SU-DHL-6 (cell line): ENCODE results near the gene CIB1.

Experiments used
- H2AFZ ChIP-seq: fragments of 200-600 bp; sonication (generic); 2 replicates; pipeline ENCODE4 v1.6.1; 2014; ENCODE audit warnings: low read depth, mild to moderate bottlenecking, moderate library complexity, mixed read lengths, antibody characterized with exemption, low read length; ENCODE audit not compliant: severe bottlenecking
- H3F3A ChIP-seq: fragments of 200-600 bp; shearing (Covaris generic); 2 replicates; pipeline ENCODE4 v1.6.0; 2016; ENCODE audit warnings: antibody characterized with exemption, mild to moderate bottlenecking; ENCODE audit not compliant: insufficient read depth
- H3K27ac ChIP-seq: fragments of 200-600 bp; sonication (generic); 2 replicates; pipeline ENCODE4 v1.5.1; 2016; ENCODE audit warnings: low read depth, mild to moderate bottlenecking, low read length, moderate library complexity, mixed read lengths
- H3K27me3 ChIP-seq: fragments of 200-600 bp; sonication (generic), shearing (Covaris generic); 2 replicates; pipeline ENCODE4 v1.6.0; 2014; ENCODE audit warnings: mild to moderate bottlenecking, low read length
- H3K36me3 ChIP-seq: fragments of 200-600 bp; sonication (generic); 2 replicates; pipeline ENCODE4 v1.6.1; 2014; ENCODE audit warnings: mild to moderate bottlenecking, low read length, mixed read lengths
- H3K4me2 ChIP-seq: fragments of 300-600, 200-600 bp; shearing (Covaris generic), sonication (generic); 2 replicates; pipeline ENCODE4 v1.6.0; 2014; ENCODE audit warnings: low read length, low read depth, mild to moderate bottlenecking; ENCODE audit not compliant: poor library complexity, severe bottlenecking
- H3K4me3 ChIP-seq: fragments of 200-600 bp; sonication (generic); 2 replicates; pipeline ENCODE4 v1.5.1; 2014; ENCODE audit warnings: antibody characterized with exemption, low read length, mild to moderate bottlenecking, mixed read lengths; ENCODE audit not compliant: insufficient read depth, poor library complexity, severe bottlenecking
- H3K79me2 ChIP-seq: fragments of 200-600 bp; sonication (generic); 2 replicates; pipeline ENCODE4 v1.6.1; 2014; ENCODE audit warnings: mild to moderate bottlenecking, low read length, moderate library complexity; ENCODE audit not compliant: insufficient read depth
- H3K9ac ChIP-seq: fragments of 200-600 bp; sonication (generic); 2 replicates; pipeline ENCODE4 v1.7.0; 2014; ENCODE audit warnings: mild to moderate bottlenecking, low read length
- H3K9me2 ChIP-seq: fragments of 200-600 bp; sonication (generic); replicated peaks from 2 replicates; pipeline ENCODE4 v1.6.1; 2014; ENCODE audit warnings: low read length; ENCODE audit not compliant: insufficient read depth
- H3K9me3 ChIP-seq: fragments of 200-600 bp; sonication (generic); 2 replicates; pipeline ENCODE4 v1.6.1; 2014; ENCODE audit warnings: low read length, mixed read lengths; ENCODE audit not compliant: insufficient read depth
- H4K20me1 ChIP-seq: fragments of 200-600 bp; sonication (generic); 2 replicates; pipeline ENCODE4 v1.6.1; 2014; ENCODE audit warnings: low read depth, mild to moderate bottlenecking, antibody characterized with exemption, low read length, moderate library complexity, mixed read lengths
- EZH2phosphoT487 ChIP-seq: fragments of 200-600 bp; sonication (generic), shearing (Covaris generic); conservative IDR thresholded peaks from 2 replicates; pipeline ENCODE4 v1.6.1; 2018; ENCODE audit warnings: mild to moderate bottlenecking, antibody characterized with exemption, low read length, moderate library complexity, mixed read lengths
- TF ChIP-seq, protein P1 (sequence below): fragments of 200-600 bp; sonication (generic); IDR thresholded peaks from one replicate; pipeline ENCODE4 v1.5.1; 2017; ENCODE audit warnings: antibody characterized with exemption, mild to moderate bottlenecking, low read length, moderate library complexity; ENCODE audit not compliant: insufficient read depth, poor library complexity, severe bottlenecking

Gene CIB1

DNA sequence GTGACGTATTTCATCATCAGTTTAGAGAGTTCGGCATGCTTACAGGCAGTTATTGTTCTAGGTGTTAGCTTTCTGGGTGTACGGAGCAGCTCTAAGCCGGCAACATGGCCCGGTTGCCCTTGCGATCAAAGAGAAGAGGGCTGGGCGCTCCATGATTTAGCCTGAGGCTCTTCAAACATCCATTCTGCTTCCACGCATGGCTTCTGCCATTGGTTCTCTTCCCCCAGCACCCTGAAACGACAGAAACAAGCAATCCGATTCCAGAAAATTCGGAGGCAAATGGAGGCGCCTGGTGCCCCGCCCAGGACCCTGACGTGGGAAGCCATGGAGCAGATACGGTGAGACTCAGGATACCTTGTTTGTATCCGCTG, 32.3 kb upstream of the CIB1 start:
- Histone ChIP-seq H3F3A (no peaks in the 10 kb centered on the region), H3K27ac (peak overlapping the region; percentile 68), H4K20me1 (peaks cover 8% of the 10 kb centered on the region; the same call in 1 of the 2 replicates), H3K9me3 (no peaks in the 10 kb centered on the region), H3K4me3 (peak overlapping the region; percentile 68), H3K79me2 (peaks cover 47% of the 10 kb centered on the region), H3K9me2 (no peaks in the 10 kb centered on the region), H3K27me3 (no peaks in the 10 kb centered on the region), H2AFZ (peak overlapping the region; percentile 76), H3K4me2 (peak overlapping the region; percentile 94), H3K9ac (peak overlapping the region; percentile 81), H3K36me3 (peaks cover 19% of the 10 kb centered on the region)
- TF ChIP-seq, protein P1, sequence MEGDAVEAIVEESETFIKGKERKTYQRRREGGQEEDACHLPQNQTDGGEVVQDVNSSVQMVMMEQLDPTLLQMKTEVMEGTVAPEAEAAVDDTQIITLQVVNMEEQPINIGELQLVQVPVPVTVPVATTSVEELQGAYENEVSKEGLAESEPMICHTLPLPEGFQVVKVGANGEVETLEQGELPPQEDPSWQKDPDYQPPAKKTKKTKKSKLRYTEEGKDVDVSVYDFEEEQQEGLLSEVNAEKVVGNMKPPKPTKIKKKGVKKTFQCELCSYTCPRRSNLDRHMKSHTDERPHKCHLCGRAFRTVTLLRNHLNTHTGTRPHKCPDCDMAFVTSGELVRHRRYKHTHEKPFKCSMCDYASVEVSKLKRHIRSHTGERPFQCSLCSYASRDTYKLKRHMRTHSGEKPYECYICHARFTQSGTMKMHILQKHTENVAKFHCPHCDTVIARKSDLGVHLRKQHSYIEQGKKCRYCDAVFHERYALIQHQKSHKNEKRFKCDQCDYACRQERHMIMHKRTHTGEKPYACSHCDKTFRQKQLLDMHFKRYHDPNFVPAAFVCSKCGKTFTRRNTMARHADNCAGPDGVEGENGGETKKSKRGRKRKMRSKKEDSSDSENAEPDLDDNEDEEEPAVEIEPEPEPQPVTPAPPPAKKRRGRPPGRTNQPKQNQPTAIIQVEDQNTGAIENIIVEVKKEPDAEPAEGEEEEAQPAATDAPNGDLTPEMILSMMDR: no peak
- TF ChIP-seq EZH2phosphoT487: no peak

DNA sequence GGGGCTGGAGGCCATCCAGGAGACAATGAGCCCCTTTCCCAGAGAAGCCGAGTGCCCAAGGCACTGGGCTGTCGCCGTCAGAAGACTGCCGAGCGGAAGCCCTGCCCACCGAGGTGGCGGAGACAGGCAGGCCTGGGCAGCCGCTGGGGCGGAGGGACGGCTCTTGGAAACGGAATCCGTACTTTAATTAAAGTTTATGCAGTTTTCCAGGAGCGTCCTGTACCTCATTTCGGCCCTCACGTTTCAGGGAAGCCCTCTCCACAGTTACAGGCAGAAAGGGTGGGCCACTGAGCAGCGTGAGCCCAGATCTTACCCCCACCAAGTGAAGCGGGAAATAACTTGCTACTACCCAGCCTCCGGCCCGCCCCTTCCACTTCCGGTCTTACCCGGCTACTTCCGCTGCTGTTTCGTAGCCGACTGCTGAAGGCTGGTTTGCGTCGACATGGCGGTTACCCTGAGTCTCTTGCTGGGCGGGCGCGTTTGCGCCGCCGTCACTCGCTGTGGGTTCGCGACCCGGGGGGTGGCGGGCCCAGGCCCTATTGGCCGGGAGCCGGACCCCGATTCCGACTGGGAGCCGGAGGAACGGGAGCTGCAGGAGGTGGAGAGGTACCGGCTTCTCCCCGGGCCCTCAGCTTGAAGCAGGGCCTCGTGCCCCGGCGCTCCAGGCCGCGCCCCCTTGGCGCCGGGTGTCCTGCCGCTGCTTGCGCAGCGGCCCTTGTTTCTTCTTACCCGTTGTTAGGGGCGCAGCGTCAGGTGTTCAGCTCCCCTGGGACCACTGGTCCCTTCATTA, 31.7 kb upstream of the CIB1 start, which contains the start of gene NGRN:
Gene NGRN (plus strand): TSS at position 402 of the 790 bp plus-strand sequence. CDS start 41 bp downstream, at position 443.
- H3K9ac ChIP-seq: peak within 1 kb of the TSS; percentile 81
- H3K27me3 ChIP-seq: no peaks in the 10 kb centered on the region
- peak within 1 kb of the TSS; percentile 76 for H2AFZ ChIP-seq
- H3F3A ChIP-seq: no peaks in the 10 kb centered on the region
- H3K4me3 ChIP-seq: peak within 1 kb of the TSS; percentile 68
- peaks cover 18% of the 10 kb centered on the region for H3K36me3 ChIP-seq
- H3K4me2 ChIP-seq: peak within 1 kb of the TSS; percentile 94
- peaks cover 42% of the 10 kb centered on the region for H3K79me2 ChIP-seq
- no peak for TF ChIP-seq EZH2phosphoT487
- TF ChIP-seq, protein P1: no peak
- H3K27ac ChIP-seq: peak within 1 kb of the TSS; percentile 68
- H3K9me3 ChIP-seq: no peaks in the 10 kb centered on the region
- peaks cover 8% of the 10 kb centered on the region; the same call in 1 of the 2 replicates for H4K20me1 ChIP-seq
- H3K9me2 ChIP-seq: no peaks in the 10 kb centered on the region

- peaks cover 34% of the 10 kb centered on the region for H3K79me2 ChIP-seq
- H3K9me2 ChIP-seq: no peaks in the 10 kb centered on the region
- H3K9ac ChIP-seq: peak overlapping the region; percentile 81
- H3F3A ChIP-seq: no peaks in the 10 kb centered on the region
- peak overlapping the region; percentile 68 for H3K4me3 ChIP-seq
- peak overlapping the region; percentile 68; the same call in 1 of the 2 replicates for H3K27ac ChIP-seq
- H2AFZ ChIP-seq: peak overlapping the region; percentile 76
- peaks cover 15% of the 10 kb centered on the region for H3K36me3 ChIP-seq
- no peaks in the 10 kb centered on the region for H3K9me3 ChIP-seq
- peak overlapping the region; percentile 94 for H3K4me2 ChIP-seq
- H3K27me3 ChIP-seq: no peaks in the 10 kb centered on the region
- no peak for TF ChIP-seq EZH2phosphoT487
- TF ChIP-seq, protein P1: no peak
- H4K20me1 ChIP-seq: peaks cover 8% of the 10 kb centered on the region; the same call in 1 of the 2 replicates
Measured at GRCh38 chr15:90264671-90265070, 30.9 kb upstream of the CIB1 start.
